Hippocampal formation (tissue), 2 donors: ENCODE results near the gene RHOH.
"Not testable (repeated sequence)": the region's sequence is repeated elsewhere in the genome, so short reads cannot be mapped to it uniquely, and the experiment has no call there.

ENCODE experiments used
- DNase-seq, 2 donors: peaks; one replicate each; lab custom pipeline; 2025; lab: John Stamatoyannopoulos, UW

RHOH gene, protein sequence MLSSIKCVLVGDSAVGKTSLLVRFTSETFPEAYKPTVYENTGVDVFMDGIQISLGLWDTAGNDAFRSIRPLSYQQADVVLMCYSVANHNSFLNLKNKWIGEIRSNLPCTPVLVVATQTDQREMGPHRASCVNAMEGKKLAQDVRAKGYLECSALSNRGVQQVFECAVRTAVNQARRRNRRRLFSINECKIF

DNA sequence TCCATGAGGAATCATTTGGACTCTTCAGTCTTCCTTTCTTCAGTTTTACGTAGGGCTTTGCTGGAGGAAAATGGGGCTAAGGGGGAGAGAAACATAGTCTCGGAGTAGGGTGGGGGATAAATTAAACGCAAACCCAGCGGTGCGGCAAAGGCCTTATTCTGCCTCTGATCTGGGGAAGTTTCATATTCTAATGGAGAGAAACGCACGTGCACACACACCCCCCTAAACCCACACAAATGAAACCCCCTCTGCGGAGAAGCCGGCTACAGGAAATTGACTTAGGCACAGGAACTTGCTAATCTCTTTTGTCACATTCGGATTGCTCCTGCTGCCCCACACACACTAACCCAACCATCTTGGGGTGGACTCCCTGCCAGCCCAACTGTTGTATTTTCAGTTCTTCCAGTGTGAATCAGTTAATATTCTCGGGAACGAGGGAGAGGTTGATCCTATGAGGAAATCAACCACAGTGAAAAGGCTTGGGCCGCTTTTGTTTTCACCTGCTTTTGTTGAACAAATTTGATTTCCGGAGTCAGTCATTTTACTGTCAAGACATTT is at the start of gene RHOH:
Gene RHOH (plus strand): TSS at position 308 of the 558 bp plus-strand sequence. CDS start 46,356 bp downstream, outside the sequence.
- no peak for DNase-seq

- DNase-seq: not testable (repeated sequence)
These were observed 49.3 kb upstream of the RHOH start for GRCh38 chr4:40147490-40147889.

- DNase-seq: peak in 1 of 2 donors; percentile 4
These were observed 46.9 kb upstream of the RHOH start for GRCh38 chr4:40149960-40150385.

GRCh38 chr4:40150932-40151331 is 45.9 kb upstream of the RHOH start:
- DNase-seq: no peak

DNA sequence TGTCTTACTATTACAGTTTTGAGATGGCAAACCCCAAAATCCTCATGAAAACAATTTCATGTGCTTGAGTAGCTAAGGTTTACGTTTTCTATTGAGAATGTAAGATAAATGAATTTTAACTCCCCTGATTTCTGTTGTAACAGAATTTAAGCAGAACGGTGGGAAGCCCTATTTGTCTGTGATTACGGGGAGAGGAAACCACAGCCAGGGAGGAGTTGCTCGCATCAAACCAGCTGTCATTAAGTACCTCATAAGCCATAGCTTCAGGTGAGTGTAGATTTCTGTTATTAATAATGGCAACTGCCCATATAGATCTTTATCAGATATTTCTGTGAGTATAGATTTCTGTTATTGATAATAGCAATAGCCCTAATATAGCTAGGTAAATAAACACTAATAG is 44.2 kb upstream of the RHOH start:
- DNase-seq: no peak

DNA sequence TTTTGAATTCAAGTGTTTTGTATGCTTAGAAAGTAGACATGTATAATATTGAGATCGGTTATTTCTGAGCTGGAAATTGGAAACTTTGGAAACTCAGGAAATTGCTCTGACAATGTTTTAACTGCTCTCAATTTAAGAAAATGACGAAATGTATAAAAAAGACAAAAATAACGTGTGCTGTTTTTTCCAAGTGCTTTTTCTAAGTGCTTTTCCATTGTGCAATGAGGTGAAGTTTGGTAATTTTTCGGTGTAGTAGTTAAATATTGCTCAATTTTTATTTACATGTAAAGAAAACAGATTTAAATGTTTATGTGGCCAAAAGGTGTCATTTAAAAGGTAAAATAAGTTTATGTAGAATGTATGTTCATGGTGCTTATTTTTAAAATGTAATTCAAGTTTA is 39.4 kb upstream of the RHOH start:
- no peak for DNase-seq

- no peak for DNase-seq
These were observed 36.6 kb upstream of the RHOH start for GRCh38 chr4:40160258-40160657.

GRCh38 chr4:40164459-40164858 is 32.4 kb upstream of the RHOH start:
- no peak for DNase-seq

GRCh38 chr4:40165916-40166315 is 30.9 kb upstream of the RHOH start:
- DNase-seq: no peak

DNA sequence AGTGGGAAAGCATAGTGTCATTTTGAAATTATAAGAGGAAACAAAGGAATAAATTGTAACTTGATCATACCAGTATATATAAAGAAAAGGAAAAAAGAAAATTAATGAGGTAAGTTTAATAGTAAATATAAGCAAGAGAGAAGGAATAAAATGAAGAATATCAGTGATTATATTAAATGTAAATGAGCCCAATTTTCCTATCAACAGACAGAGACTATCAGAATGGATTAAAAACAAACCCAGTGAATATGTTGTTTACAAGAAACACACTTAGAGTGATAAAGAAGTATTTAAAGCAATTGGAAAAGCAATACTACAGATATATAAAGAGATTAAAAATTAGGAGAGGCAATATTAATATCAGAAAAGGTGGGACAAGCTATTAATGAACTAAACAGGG is 28.8 kb upstream of the RHOH start:
- DNase-seq: no peak

DNA sequence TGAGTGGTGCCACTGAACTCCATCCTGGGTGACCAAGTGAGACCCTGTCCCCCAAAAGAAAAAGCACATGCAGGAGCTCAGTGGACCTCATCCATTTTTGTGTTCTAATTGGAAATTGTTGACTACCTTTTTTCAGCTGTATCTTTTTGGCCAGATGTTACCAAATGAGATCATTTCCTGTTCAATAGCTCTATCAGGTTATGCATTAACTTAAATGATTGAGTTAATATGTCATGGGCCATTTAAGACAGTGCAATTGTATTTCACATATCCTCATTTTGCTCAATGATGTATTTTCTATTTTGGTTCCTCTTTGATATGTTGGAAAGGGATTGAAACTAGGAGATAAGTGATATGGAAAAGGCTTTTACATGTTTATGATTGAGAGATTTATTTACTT is 26.2 kb upstream of the RHOH start:
- no peak for DNase-seq

DNA sequence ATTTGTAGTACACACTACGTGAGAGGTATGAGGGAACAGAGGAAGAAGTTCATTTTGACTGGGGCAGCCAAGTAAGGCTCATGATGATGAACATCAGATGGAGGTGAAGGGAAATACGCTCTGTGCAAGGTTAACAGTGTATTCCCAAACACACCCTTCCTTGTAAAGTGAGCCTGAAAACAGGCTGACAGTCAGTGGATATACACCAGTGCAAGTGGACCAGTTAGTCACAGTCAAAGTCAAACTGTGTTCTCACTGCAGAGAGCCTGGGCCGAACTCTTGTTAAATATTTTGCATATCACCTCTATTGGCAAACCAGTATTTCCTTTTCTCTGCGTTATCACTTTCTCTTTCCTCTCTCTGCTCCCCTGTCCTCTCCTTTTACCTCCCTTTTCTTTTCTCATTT is 23.4 kb upstream of the RHOH start:
- no peak for DNase-seq

DNA sequence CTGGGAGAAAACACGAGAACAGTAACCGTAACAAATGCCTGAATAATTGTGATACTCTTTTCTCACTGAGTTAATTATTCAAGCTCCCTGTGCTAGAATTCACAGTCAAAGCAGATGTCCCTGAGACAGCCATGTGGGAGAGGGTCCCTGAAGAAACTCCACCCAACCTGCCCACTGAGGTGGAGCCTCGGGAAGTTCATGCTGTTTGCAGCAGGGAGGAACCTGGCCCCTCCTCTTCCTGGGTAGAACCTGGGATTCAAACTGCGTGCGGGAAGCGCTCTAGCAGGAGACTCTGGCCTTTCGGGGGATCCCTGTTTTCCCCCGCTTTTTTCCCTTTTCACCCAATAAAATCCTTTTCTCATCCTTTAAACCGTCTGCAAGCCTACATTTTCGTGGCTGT is 20.2 kb upstream of the RHOH start:
- DNase-seq: no peak

- DNase-seq: no peak
These were observed 19.2 kb upstream of the RHOH start for GRCh38 chr4:40177591-40177990.

DNA sequence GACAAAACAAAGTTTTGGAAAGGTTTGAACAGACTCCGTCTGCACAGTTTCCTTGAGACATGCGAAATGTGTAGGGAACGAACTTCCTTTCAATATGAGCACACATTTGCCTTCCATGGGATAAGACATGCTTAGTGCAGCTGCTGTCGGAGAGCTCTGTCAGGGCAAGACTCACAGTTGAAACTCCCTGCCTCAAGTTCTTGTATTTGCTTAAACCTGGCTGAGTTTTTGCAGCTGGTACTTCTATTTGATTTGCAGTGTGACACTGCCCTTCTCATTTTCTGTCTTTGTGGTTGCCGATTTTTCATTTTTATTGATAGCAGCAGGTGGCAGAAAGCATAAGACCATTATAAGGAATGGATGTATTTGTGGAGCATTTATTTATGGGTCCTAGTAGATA is 18.2 kb upstream of the RHOH start:
- no peak for DNase-seq

GRCh38 chr4:40179360-40179759 is 17.5 kb upstream of the RHOH start:
- DNase-seq: no peak

GRCh38 chr4:40180356-40180755 is 16.5 kb upstream of the RHOH start:
- no peak for DNase-seq

DNA sequence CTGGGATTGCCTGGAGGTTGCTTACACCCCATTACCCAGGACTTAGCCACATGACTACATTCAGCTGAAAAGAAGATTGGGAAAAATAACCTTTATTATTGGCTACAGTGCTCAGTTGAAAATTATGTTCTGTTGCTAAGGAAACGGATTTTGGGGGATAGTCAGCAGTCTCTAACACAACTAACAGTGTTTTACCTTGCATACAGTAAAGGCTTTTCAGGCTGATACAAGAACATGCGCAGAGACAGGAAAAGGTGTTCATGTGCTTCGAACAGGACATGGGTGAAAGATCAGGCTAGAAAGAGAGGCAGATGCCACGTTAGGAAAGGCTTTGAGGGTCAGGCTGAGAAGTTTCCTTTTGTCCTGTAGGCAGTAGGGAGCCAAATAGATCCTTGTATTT is 14.8 kb upstream of the RHOH start:
- DNase-seq: no peak

DNA sequence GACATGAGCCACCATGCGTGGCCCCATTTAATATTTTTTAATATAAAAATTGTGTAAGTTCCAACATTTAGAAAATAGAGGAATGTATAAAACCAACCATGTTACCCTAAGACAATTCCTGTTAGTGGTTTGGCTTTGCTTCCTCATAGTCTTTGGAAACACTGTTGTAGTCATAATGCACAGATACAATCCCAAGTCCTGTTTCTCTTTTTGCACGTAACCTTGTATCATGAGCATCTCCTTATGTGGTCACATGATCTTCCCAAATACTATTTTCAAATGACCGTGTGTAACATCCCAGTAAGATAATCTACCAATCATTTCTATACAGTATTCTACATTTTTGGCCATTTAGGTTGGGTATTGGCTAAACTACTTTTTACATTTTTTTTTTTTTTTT is 13.9 kb upstream of the RHOH start:
- DNase-seq: no peak

- no peak for DNase-seq
These were observed 13.0 kb upstream of the RHOH start for GRCh38 chr4:40183615-40184411.

GRCh38 chr4:40185830-40186664 is 10.8 kb upstream of the RHOH start:
- no peak for DNase-seq

DNA sequence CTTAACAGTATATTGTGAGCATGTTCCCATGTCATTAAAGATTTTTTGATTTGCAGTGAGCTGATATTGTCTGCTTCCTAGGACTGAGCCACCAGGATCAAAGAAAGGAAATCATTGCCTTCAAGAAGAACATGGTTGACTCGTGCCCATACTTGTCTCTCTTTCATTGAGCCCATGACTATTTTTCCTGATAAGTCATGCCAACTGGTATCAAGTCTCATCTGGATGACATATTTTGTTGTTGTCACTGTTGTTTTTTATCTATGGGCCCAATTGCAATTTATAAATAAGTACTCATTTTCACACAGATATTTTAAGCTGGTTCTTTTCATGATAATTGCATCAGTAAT is 10.2 kb upstream of the RHOH start:
- no peak for DNase-seq
